Epithelial cell of esophagus (primary cell): ENCODE results near the gene ULBP2.
A peak's percentile ranks its signal among the peaks of the same experiment; 100 is the strongest.
"Not testable (repeated sequence)": the region's sequence is repeated elsewhere in the genome, so short reads cannot be mapped to it uniquely, and the experiment has no call there.

Experiments used
- DNase-seq: peaks from one replicate; pipeline ENCODE4 v3.0.0; 2010; ENCODE audit warnings: low read depth
- H3K4me3 ChIP-seq: 2 replicates; pipeline ENCODE4 v1.5.1; 2011; ENCODE audit warnings: mild to moderate bottlenecking, low read length, control low read depth
- TF ChIP-seq, protein P1 (sequence below): IDR thresholded peaks from 2 replicates; pipeline ENCODE4 v1.5.1; 2011; ENCODE audit warnings: low read depth, mild to moderate bottlenecking, low read length, control low read depth, inconsistent platforms; ENCODE audit not compliant: insufficient read depth; ENCODE audit errors: missing control alignments

Gene ULBP2

GRCh38 chr6:149919834-149920225 is 22.0 kb upstream of the ULBP2 start:
- TF ChIP-seq, protein P1, sequence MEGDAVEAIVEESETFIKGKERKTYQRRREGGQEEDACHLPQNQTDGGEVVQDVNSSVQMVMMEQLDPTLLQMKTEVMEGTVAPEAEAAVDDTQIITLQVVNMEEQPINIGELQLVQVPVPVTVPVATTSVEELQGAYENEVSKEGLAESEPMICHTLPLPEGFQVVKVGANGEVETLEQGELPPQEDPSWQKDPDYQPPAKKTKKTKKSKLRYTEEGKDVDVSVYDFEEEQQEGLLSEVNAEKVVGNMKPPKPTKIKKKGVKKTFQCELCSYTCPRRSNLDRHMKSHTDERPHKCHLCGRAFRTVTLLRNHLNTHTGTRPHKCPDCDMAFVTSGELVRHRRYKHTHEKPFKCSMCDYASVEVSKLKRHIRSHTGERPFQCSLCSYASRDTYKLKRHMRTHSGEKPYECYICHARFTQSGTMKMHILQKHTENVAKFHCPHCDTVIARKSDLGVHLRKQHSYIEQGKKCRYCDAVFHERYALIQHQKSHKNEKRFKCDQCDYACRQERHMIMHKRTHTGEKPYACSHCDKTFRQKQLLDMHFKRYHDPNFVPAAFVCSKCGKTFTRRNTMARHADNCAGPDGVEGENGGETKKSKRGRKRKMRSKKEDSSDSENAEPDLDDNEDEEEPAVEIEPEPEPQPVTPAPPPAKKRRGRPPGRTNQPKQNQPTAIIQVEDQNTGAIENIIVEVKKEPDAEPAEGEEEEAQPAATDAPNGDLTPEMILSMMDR, result no peak
- H3K4me3 ChIP-seq, result no peak overlapping the region
- DNase-seq, result no peak

DNA sequence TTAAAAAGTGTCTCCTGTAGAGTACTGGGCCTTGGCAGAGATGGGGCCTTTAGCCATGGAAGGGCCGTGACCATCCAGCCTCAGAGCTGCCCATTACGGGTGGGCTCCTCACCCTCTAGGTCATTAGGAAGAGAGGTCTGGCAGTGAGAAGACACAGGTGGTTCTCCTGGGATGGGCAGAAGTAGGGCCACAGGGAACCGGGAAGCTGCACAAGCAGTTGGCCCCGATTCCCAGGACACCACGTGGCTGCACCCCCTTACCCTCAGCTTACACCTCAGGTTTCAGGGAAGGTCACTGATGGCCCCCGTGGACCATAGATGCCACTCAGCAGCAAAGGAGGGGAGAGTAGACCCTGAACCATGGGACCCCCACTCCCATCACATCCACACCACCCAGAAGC is 20.5 kb upstream of the ULBP2 start:
- no peak overlapping the region for H3K4me3 ChIP-seq
- no peak for DNase-seq
- TF ChIP-seq, protein P1, result no peak

- DNase-seq, result not testable (repeated sequence)
- peak overlapping the region; percentile 72 for H3K4me3 ChIP-seq
These were observed 19.7 kb upstream of the ULBP2 start for GRCh38 chr6:149922091-149922490.

- TF ChIP-seq, protein P1, result no peak
- peak; percentile 96 for DNase-seq
- H3K4me3 ChIP-seq, result peak within 1 kb of the TSS; percentile 72
These were observed 19.0 kb upstream of the ULBP2 start, which contains the start of gene RAET1G for GRCh38 chr6:149922642-149923326. Gene RAET1G (minus strand): TSS chr6:149923121. CDS start chr6:149923010, 111 bp downstream.

DNA sequence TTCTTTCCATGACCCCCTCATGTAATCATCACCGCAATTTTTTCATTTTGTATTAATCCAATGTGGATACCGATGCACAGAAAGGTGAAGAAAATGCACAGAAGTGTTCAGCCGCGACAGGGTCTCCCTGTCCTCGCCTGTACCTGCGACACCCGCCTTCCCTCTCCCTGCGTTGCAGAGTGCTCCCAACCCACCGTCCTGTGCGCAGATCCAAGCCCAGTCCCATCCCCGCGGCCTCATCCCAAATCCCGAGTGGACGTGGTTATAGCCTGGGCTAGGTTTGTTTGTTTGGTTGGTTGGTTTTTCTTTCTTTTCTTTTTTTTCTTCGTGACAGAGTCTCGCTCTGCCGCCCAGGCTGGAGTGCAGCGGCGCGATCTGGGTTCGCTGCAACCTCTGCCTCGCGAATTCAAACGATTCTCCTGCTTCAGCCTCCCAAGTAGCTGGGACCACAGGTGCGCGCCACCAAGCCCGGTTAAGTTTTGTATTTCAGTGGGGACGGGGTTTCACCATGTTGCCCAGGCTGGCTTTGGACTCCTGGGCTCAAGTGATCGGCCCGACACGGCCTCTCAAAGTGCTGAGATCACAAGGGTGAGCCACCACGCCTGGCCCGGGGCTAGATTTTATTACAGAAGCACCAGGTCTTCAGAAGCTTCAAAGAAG is 18.4 kb upstream of the ULBP2 start:
- H3K4me3 ChIP-seq, result peak overlapping the region; percentile 72
- TF ChIP-seq, protein P1, result no peak
- DNase-seq, result no peak

DNA sequence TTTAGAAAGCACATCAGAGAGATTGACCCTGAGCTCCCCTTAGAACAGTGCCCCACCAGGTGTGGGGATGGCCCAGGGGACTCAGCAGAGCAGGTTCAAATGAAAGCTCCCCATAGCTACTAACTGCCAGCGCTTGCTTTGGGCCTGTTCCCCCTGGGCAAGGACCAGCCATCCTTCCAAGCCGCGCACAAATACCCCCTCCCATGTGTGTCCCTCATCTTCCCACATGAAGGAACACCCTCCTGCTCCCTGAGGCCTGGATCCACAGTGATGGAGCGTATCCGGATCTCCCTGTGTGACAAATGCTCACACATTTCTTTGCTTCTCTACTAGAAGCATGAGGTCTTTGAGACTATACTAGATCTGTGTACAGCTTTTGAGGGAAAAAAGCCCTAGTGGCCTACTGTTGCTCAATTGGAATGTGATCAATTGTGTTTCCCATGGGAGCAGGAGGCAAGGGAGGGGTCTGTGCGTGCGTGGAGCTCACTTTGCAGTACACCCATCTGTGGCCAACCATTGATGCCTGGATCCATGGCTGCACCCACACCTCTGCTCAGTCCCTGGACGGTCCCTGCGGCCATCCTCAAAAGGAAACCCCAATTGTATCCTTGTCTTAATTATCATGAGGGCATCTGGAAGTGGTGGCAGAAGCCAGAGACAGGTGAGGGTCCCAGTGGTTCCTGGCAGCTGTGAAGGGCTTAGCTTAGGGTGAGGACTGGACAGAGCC is 17.4 kb upstream of the ULBP2 start:
- TF ChIP-seq, protein P1, result no peak
- no peak for DNase-seq
- no peak overlapping the region for H3K4me3 ChIP-seq

DNA sequence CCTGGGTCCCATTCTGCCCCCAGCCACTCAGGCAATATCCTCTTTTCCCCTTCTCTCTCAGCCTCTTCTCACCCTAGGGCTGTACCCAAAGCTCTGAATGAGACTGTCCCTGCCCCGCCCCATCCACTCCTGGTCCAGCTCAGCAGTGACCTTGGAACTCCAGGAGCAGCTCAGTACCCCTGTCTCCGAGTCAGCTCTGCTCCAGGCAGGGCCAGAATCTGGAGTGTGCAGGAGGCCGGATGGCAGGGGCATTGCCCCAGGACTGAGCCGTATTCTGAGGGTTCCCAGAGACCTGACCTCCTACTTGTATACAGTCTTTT is 16.9 kb upstream of the ULBP2 start:
- no peak for DNase-seq
- no peak overlapping the region for H3K4me3 ChIP-seq
- TF ChIP-seq, protein P1, result no peak
